SK-N-SH (cell line): ENCODE data around the gene ATP2A2. TPM values are rescaled to one million over a fixed set of nuclear protein-coding genes. Genes with fewer than 3 reads are reported as not detected.

Source experiments
- CTCF ChIA-PET: fragments of 300-600, 350-600 bp; formaldehyde crosslinking; extraction: SDS; loops from one replicate; lab custom pipeline; 2021; lab: Yijun Ruan, JAX
- POLR2A ChIA-PET: fragments of 350-600 bp; sonication (Branson Sonifier 250); formaldehyde crosslinking; extraction: SDS; loops from one replicate; lab custom pipeline; 2020; ENCODE audit warnings: antibody characterized with exemption, inconsistent platforms; lab: Yijun Ruan, JAX
- DNase-seq: peaks from one replicate; pipeline ENCODE4 v3.0.0; 2012
- H2AFZ ChIP-seq: fragments of 200-600 bp; sonication (generic); 2 replicates; pipeline ENCODE4 v1.8.1; 2016; ENCODE audit warnings: antibody characterized with exemption, mild to moderate bottlenecking, low read depth
- H3F3A ChIP-seq: fragments of 200-600 bp; sonication (generic); replicated peaks from 2 replicates; pipeline ENCODE3; 2016; ENCODE audit warnings: antibody characterized with exemption, mild to moderate bottlenecking; ENCODE audit not compliant: insufficient read depth
- H3K27ac ChIP-seq, 2 experiments: fragments of 200-500 bp in 1 of 2; fragments of 200-600 bp in 1 of 2; sonication (Bioruptor generic) in 1 of 2; sonication (generic), shearing (Covaris generic) in 1 of 2; 2 replicates each; pipeline versions ENCODE4 v1.5.1 to v1.6.1; 2014 to 2016; ENCODE audit warnings: low read depth in 2 of 2, inconsistent platforms in 1 of 2, low read length in 1 of 2, mild to moderate bottlenecking in 1 of 2, mixed read lengths in 1 of 2
- H3K27me3 ChIP-seq: fragments of 200-600 bp; sonication (generic), shearing (Covaris generic); 2 replicates; pipeline ENCODE4 v1.6.1; 2016; ENCODE audit warnings: mixed run types; ENCODE audit not compliant: insufficient read depth
- H3K36me3 ChIP-seq, 2 experiments: fragments of 200-500 bp in 1 of 2; fragments of 200-600 bp in 1 of 2; sonication (Bioruptor generic) in 1 of 2; sonication (generic) in 1 of 2; replicated peaks in 1 of 2; 2 replicates each; pipeline versions ENCODE3 to v1.5.1; 2014 to 2016; ENCODE audit warnings: low read length in 1 of 2, mild to moderate bottlenecking in 1 of 2; ENCODE audit not compliant: insufficient read depth in 2 of 2, control insufficient read depth in 1 of 2
- H3K4me1 ChIP-seq, 2 experiments: fragments of 200-500 bp in 1 of 2; fragments of 200-600 bp in 1 of 2; sonication (Bioruptor generic) in 1 of 2; sonication (generic), shearing (Covaris generic) in 1 of 2; 2 replicates each; pipeline versions ENCODE4 v1.5.1 to v1.6.1; 2014 to 2016; ENCODE audit warnings: low read depth in 1 of 2, low read length in 1 of 2, mixed run types in 1 of 2; ENCODE audit not compliant: insufficient read depth in 2 of 2, control insufficient read depth in 1 of 2
- H3K4me2 ChIP-seq: fragments of 200-600 bp; sonication (generic), shearing (Covaris generic); 2 replicates; pipeline ENCODE4 v1.6.1; 2017; ENCODE audit warnings: mixed run types
- H3K4me3 ChIP-seq, 2 experiments: fragments of 200-500 bp in 1 of 2; fragments of 200-600 bp in 1 of 2; sonication (Bioruptor generic) in 1 of 2; sonication (generic), shearing (Covaris generic) in 1 of 2; 2 replicates each; pipeline versions ENCODE4 v1.5.1 to v1.8.1; 2014 to 2016; ENCODE audit warnings: low read depth in 2 of 2, inconsistent platforms in 1 of 2, low read length in 1 of 2, mild to moderate bottlenecking in 1 of 2, mixed read lengths in 1 of 2, moderate library complexity in 1 of 2
- H3K79me2 ChIP-seq: fragments of 200-600 bp; sonication (generic); 2 replicates; pipeline ENCODE4 v1.8.1; 2017; ENCODE audit warnings: mild to moderate bottlenecking; ENCODE audit not compliant: insufficient read depth
- H3K9ac ChIP-seq: fragments of 200-600 bp; sonication (generic); 2 replicates; pipeline ENCODE4 v1.6.1; 2017; ENCODE audit warnings: mixed run types
- H3K9me2 ChIP-seq: fragments of 200-600 bp; sonication (generic); 2 replicates; pipeline ENCODE4 v1.6.1; 2017; ENCODE audit warnings: mixed run types
- H3K9me3 ChIP-seq: fragments of 200-600 bp; sonication (generic); 2 replicates; pipeline ENCODE4 v1.6.1; 2017; ENCODE audit warnings: mixed run types, mild to moderate bottlenecking, moderate library complexity
- H4K20me1 ChIP-seq: fragments of 200-600 bp; sonication (generic); 2 replicates; pipeline ENCODE4 v1.6.1; 2017; ENCODE audit warnings: mild to moderate bottlenecking, mixed run types; ENCODE audit not compliant: insufficient read depth
- FOSL2 ChIP-seq: IDR thresholded peaks from 2 replicates; pipeline ENCODE4 v1.4.0; 2012; ENCODE audit warnings: low read depth, mild to moderate bottlenecking, moderate library complexity, borderline replicate concordance
- GATA2 ChIP-seq: sonication (generic); formaldehyde crosslinking; IDR thresholded peaks from 2 replicates; pipeline ENCODE4 v1.5.0; 2020; ENCODE audit warnings: mild to moderate bottlenecking, missing genetic modification reagents
- MXI1 ChIP-seq: IDR thresholded peaks from 2 replicates; pipeline ENCODE4 v1.6.1; 2012; ENCODE audit warnings: mild to moderate bottlenecking, low read depth, low read length, improper control_type of control experiment
- NRF1 ChIP-seq: IDR thresholded peaks from 2 replicates; pipeline ENCODE4 v1.6.1; 2012; ENCODE audit warnings: low read depth, mild to moderate bottlenecking, low read length
- POLR2AphosphoS5 ChIP-seq: IDR thresholded peaks from 2 replicates; pipeline ENCODE4 v1.6.1; 2012; ENCODE audit warnings: low read depth, low read length
- RAD21 ChIP-seq: IDR thresholded peaks from 2 replicates; pipeline ENCODE4 v1.6.1; 2012; ENCODE audit warnings: mild to moderate bottlenecking, low read length
- RCOR1 ChIP-seq: fragments of 150-350 bp; IDR thresholded peaks from 2 replicates; pipeline ENCODE4 v1.6.1; 2017; ENCODE audit warnings: antibody characterized with exemption, low read length
- SMC3 ChIP-seq: IDR thresholded peaks from 2 replicates; pipeline ENCODE4 v1.6.1; 2012; ENCODE audit warnings: low read depth, low read length, improper control_type of control experiment
- WGBS: methylation state at CpG from one replicate; pipeline ENCODE4 v1.1.6; 2017; ENCODE audit warnings: low lambda C conversion rate; 5-methylcytosine and 5-hydroxymethylcytosine counted together
- polyA plus RNA-seq, 3 experiments: library from polyadenylated mRNA; depleted of rRNA; stranded (reverse); fragments of >200 nt; gene quantifications; 2 replicates each; pipeline ENCODE4 v1.2.3, GENCODE V29; 2012
- TF ChIP-seq, protein P1 (sequence below): IDR thresholded peaks from 2 replicates; pipeline ENCODE4 v1.4.0; 2012; ENCODE audit warnings: low read depth
- TF ChIP-seq, protein P2 (sequence below): IDR thresholded peaks from 2 replicates; pipeline ENCODE4 v1.4.0; 2012; ENCODE audit warnings: low read depth, borderline replicate concordance
- TF ChIP-seq, protein P3 (sequence below): fragments of 200-600 bp; sonication (generic); IDR thresholded peaks from 2 replicates; pipeline ENCODE4 v1.6.1; 2017; ENCODE audit warnings: antibody characterized with exemption, mild to moderate bottlenecking, moderate library complexity
- TF ChIP-seq, protein P4 (sequence below): fragments of 150-350 bp; IDR thresholded peaks from 2 replicates; pipeline ENCODE4 v1.6.1; 2016; ENCODE audit warnings: mild to moderate bottlenecking, low read depth, low read length

ATP2A2 gene
- polyA plus RNA-seq, 1 of the 3 experiments (the other 2 are of a cell fraction), result 120 TPM

DNA sequence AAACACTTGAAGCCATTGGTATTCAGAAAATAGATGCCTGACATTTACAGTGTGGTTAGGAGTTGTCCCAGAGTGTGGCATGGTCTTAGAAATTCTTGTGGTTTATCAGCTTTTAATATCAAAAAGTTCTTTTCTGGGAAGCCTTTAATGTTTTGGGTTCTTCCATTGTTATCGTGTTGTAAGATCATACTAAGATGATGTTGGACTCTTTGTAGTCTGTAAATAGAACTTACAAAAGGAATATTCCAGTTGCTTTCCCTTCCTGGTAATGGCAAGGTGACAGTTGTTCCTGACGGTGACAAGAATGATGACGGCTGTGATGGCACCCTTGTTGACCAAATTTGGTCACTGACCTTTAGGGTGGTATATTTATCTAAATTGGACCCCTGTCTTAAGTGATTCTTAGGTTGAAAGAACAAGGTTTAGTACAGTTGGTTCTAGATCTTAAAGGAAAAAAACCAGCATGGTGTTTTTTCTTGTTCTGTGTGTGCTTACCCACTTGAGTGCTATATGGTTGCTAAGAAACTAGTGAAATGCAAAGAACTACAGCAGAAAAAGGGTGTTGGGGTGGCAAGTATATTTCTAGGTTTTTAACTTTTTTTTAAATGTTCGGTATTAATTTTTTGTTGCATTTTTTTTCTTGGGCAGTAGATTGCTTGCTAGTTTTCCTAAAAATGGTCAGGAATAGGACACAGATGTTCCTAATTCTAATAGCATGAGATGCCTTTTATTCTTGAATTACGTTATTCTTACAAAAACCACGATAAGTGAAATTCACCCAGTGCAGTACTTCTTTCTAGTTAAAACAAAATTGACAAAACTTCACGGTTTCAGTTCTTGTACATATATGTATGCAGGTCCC lies 2.1 kb downstream of the ATP2A2 start:
- no peak overlapping the region for H2AFZ ChIP-seq
- H3K27ac ChIP-seq, result peak overlapping the region; percentile 2 to 91; a peak in 2 of 4 replicates
- peaks cover 43 to 58% of the 10 kb centered on the region in 2 experiments for H3K36me3 ChIP-seq
- ChIA-PET POLR2A (interaction anchor here (1.4 kb wide), 1 partner anchor 16 kb away, joined by 3 read pairs; no protein-coding TSS in a partner anchor), CTCF (interaction anchor here (0.6 to 1.7 kb wide), 3 partner anchors 148 to 204 kb away, joined by 3 to 6 read pairs (median 4); no protein-coding TSS in a partner anchor)
- no peaks in the 10 kb centered on the region for H3K9me3 ChIP-seq
- no peaks in the 10 kb centered on the region for H3K9me2 ChIP-seq
- peaks cover 66% of the 10 kb centered on the region for H3K79me2 ChIP-seq
- peak overlapping the region; percentile 87 for H3K4me2 ChIP-seq
- H3F3A ChIP-seq, result no peaks in the 10 kb centered on the region
- H3K9ac ChIP-seq, result peak overlapping the region; percentile 95
- 6% methylated on average over 7 of the region's 7 CpGs for WGBS
- TF ChIP-seq FOSL2, result no peak
- TF ChIP-seq, protein P1, sequence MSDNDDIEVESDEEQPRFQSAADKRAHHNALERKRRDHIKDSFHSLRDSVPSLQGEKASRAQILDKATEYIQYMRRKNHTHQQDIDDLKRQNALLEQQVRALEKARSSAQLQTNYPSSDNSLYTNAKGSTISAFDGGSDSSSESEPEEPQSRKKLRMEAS, result no peak
- TF ChIP-seq, protein P2, sequence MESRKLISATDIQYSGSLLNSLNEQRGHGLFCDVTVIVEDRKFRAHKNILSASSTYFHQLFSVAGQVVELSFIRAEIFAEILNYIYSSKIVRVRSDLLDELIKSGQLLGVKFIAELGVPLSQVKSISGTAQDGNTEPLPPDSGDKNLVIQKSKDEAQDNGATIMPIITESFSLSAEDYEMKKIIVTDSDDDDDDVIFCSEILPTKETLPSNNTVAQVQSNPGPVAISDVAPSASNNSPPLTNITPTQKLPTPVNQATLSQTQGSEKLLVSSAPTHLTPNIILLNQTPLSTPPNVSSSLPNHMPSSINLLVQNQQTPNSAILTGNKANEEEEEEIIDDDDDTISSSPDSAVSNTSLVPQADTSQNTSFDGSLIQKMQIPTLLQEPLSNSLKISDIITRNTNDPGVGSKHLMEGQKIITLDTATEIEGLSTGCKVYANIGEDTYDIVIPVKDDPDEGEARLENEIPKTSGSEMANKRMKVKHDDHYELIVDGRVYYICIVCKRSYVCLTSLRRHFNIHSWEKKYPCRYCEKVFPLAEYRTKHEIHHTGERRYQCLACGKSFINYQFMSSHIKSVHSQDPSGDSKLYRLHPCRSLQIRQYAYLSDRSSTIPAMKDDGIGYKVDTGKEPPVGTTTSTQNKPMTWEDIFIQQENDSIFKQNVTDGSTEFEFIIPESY, result no peak
- no peak for TF ChIP-seq RAD21
- TF ChIP-seq MXI1, result peak; percentile 8; the same call in 1 of the 2 replicates
- TF ChIP-seq, protein P3, sequence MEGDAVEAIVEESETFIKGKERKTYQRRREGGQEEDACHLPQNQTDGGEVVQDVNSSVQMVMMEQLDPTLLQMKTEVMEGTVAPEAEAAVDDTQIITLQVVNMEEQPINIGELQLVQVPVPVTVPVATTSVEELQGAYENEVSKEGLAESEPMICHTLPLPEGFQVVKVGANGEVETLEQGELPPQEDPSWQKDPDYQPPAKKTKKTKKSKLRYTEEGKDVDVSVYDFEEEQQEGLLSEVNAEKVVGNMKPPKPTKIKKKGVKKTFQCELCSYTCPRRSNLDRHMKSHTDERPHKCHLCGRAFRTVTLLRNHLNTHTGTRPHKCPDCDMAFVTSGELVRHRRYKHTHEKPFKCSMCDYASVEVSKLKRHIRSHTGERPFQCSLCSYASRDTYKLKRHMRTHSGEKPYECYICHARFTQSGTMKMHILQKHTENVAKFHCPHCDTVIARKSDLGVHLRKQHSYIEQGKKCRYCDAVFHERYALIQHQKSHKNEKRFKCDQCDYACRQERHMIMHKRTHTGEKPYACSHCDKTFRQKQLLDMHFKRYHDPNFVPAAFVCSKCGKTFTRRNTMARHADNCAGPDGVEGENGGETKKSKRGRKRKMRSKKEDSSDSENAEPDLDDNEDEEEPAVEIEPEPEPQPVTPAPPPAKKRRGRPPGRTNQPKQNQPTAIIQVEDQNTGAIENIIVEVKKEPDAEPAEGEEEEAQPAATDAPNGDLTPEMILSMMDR, result no peak
- peak overlapping the region; percentile 81 to 92 for H3K4me3 ChIP-seq
- no peak for DNase-seq
- H4K20me1 ChIP-seq, result peaks cover 66% of the 10 kb centered on the region
- peaks cover 31 to 32% of the 10 kb centered on the region in 2 experiments for H3K4me1 ChIP-seq
- H3K27me3 ChIP-seq, result no peaks in the 10 kb centered on the region

DNA sequence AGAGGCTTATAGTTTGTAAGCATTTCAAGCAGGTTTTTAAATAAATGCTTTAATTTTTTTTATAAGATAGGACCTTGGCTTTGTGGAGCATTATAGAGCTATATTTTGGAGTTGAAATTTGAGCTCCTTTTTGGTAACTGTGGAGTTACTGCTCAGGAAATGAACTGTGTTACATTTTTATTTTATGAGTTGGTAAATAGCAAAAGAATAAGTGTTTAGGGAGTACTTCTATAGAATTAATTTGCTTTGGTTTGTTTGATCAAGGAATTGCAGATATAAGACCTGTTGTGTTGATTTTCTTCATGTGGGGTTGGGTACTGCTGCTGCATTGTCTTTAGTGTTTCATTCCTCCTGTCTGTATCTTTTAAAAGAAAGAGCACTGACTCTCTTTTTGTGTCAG lies 3.5 kb downstream of the ATP2A2 start:
- Histone ChIP-seq H3K9ac (peak overlapping the region; percentile 95; the same call in 1 of the 2 replicates), H4K20me1 (peaks cover 78% of the 10 kb centered on the region), H3K4me2 (peak overlapping the region; percentile 87), H2AFZ (no peak overlapping the region), H3K4me3 (peak overlapping the region; percentile 81 to 92; a peak in 3 of 4 replicates), H3K36me3 (peaks cover 50 to 72% of the 10 kb centered on the region in 2 experiments), H3K27me3 (no peaks in the 10 kb centered on the region), H3K79me2 (peaks cover 80% of the 10 kb centered on the region), H3K4me1 (peaks cover 30 to 38% of the 10 kb centered on the region in 2 experiments), H3K27ac (peak overlapping the region; percentile 1 to 2; a peak in 1 of 4 replicates), H3K9me3 (no peaks in the 10 kb centered on the region), H3K9me2 (no peaks in the 10 kb centered on the region), H3F3A (peaks cover 9% of the 10 kb centered on the region)
- CTCF ChIA-PET, result interaction anchor here (0.9 kb wide), 1 partner anchor 169 kb away, joined by 3 read pairs; no protein-coding TSS in a partner anchor
- POLR2A ChIA-PET, result no interaction called here
- no peak for DNase-seq
- TF ChIP-seq POLR2AphosphoS5 (no peak), RCOR1 (no peak), NRF1 (no peak), SMC3 (no peak), GATA2 (CRISPR knock-in tag) (no peak)
- TF ChIP-seq, protein P3, result no peak
- TF ChIP-seq, protein P4, sequence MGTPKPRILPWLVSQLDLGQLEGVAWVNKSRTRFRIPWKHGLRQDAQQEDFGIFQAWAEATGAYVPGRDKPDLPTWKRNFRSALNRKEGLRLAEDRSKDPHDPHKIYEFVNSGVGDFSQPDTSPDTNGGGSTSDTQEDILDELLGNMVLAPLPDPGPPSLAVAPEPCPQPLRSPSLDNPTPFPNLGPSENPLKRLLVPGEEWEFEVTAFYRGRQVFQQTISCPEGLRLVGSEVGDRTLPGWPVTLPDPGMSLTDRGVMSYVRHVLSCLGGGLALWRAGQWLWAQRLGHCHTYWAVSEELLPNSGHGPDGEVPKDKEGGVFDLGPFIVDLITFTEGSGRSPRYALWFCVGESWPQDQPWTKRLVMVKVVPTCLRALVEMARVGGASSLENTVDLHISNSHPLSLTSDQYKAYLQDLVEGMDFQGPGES, result no peak
